HFF-Myc (cell line): ENCODE measurements around the gene PANX2.
"Not testable (repeated sequence)": the region's sequence is repeated elsewhere in the genome, so short reads cannot be mapped to it uniquely, and the experiment has no call there.

ENCODE experiments used
- DNase-seq: peaks from one replicate; pipeline ENCODE4 v3.0.0-alpha.2; 2011; ENCODE audit warnings: low read depth; ENCODE audit errors: extremely low read depth
- H3K4me3 ChIP-seq: replicated peaks from 2 replicates; pipeline ENCODE4 v1.5.1; 2011; ENCODE audit warnings: low read depth, mild to moderate bottlenecking, control low read depth, low read length
- TF ChIP-seq, protein P1 (sequence below): IDR thresholded peaks from 2 replicates; pipeline ENCODE4 v1.5.1; 2012; ENCODE audit warnings: mild to moderate bottlenecking, low read depth, low read length, control low read depth; ENCODE audit errors: missing control alignments

Gene PANX2

DNA sequence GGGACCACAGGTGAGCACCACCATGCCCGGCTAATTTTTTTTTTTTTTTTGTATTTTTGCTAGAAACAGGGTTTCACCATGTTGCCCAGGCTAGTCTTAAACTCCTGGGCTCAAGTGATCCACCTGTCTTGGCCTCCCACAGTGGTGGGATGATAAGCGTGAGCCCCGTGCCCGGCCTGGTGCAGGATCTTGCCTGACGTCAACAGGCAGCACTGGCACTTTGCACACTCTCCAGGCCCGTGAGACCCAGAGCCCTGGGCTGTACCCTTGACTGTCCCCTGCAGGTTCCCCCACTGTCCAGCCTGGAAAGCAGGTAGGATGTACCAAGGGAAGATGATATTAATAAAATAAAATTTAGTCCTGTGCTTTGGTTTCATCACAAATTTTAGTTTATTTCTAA is 29.1 kb upstream of the PANX2 start:
- DNase-seq: no peak
- no peak overlapping the region for H3K4me3 ChIP-seq
- TF ChIP-seq, protein P1, sequence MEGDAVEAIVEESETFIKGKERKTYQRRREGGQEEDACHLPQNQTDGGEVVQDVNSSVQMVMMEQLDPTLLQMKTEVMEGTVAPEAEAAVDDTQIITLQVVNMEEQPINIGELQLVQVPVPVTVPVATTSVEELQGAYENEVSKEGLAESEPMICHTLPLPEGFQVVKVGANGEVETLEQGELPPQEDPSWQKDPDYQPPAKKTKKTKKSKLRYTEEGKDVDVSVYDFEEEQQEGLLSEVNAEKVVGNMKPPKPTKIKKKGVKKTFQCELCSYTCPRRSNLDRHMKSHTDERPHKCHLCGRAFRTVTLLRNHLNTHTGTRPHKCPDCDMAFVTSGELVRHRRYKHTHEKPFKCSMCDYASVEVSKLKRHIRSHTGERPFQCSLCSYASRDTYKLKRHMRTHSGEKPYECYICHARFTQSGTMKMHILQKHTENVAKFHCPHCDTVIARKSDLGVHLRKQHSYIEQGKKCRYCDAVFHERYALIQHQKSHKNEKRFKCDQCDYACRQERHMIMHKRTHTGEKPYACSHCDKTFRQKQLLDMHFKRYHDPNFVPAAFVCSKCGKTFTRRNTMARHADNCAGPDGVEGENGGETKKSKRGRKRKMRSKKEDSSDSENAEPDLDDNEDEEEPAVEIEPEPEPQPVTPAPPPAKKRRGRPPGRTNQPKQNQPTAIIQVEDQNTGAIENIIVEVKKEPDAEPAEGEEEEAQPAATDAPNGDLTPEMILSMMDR: no peak

DNA sequence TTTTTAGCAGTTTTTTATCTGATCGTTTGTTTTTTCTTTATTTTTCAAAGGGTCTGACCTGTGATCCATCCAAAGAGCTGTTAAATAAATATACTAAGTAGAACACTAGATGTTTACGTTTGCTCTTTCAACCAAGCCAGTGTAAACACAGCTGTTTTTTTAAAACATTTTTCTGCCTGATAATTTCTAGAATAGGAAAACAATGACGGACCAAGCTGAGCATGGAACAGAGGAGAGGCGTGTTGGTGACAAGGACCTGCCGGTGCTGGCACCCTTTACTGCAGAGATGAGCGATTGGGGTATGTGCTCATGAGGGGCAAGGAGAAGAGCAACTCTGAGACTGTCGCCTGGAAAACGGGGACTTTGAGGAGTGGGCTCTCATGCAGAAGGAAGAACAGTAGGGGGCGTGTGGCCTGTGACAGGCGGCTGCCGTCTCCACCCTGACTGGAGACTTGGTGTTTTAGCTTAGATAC is 28.6 kb upstream of the PANX2 start:
- no peak overlapping the region for H3K4me3 ChIP-seq
- DNase-seq: no peak
- TF ChIP-seq, protein P1: no peak

DNA sequence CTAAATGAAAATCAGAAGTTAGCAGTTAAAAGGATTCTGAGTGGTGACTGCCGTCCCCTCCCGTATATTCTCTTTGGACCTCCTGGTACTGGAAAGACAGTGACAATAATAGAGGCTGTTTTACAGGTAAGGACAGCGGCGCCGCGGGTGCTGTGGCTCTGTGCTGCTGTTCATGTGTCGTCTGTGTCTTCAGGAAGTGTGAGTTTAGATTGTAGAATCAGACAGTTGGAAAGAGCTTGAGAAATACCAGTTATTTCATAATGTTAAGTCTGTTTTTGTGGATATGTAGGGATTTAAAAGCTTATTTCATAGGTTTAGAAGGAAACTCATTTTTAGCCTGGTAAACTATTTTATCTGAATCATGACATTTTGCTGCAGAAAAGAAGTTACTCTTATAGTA is 27.4 kb upstream of the PANX2 start:
- DNase-seq: no peak
- H3K4me3 ChIP-seq: no peak overlapping the region

DNA sequence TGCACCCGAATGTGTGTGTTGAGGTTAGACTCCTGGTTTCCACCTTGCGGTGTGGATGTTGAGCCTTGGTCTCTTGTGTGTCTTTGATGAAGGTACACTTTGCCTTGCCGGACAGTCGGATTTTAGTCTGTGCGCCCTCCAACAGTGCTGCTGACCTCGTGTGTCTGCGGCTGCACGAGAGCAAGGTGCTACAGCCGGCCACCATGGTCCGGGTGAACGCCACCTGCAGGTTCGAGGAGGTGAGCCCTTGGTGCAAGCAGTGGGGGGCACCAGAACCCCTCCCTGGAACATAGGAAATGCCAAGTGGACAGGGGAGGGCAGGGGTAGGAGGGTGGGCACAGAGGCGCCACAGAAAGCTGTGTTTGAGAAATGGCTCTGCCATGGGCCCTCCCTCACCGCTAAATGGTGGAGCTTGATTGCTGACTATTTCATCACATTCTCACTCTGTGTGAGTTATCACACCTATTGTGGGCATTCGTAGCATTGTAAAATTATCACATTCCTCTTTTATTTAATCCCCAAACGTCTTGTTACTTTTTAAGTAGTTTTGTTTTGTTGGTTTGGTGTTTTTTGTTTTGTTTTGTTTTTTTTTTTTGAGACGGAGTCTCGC is 26.4 kb upstream of the PANX2 start:
- TF ChIP-seq, protein P1: no peak
- DNase-seq: no peak

More for the DNA sequence above, 27.4 kb upstream of the PANX2 start:
- TF ChIP-seq, protein P1: no peak

DNA sequence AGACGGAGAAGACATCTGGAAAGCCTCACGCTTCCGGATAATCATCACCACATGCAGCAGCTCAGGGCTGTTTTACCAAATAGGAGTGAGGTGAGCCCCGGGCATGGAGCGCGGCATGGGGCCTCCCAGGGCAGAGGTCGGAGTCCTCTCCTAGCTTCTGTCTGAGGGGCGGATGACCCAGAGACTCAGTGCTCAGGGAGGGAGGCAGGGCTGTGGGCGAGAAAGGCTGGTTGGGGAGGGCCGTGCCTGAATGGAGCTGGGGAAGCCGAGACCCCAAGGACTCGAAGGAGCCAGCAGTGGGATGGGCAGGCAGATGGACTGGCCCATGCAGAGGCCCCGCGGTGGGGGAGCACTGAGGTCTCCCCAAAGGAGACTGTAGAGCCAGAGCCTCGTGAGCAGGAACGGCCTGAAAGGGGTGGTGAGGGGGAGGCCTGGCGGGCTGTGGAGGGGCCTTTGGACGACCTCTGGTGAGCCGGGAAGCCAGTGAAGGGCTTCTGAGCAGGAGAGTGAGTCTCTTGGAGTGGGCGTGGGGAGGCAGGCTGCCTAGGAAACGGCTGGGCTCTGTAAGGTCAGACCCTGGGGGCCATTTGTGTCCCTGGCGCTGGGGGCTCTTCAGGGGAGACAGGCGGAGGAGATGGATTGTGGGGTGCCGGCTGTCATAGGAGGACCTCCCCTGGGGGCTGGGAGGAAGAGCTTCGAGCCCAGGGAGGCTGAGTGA is 24.7 kb upstream of the PANX2 start:
- TF ChIP-seq, protein P1: no peak
- no peak overlapping the region for H3K4me3 ChIP-seq
- no peak for DNase-seq

More for the DNA sequence above, 26.4 kb upstream of the PANX2 start:
- H3K4me3 ChIP-seq: no peak overlapping the region

DNA sequence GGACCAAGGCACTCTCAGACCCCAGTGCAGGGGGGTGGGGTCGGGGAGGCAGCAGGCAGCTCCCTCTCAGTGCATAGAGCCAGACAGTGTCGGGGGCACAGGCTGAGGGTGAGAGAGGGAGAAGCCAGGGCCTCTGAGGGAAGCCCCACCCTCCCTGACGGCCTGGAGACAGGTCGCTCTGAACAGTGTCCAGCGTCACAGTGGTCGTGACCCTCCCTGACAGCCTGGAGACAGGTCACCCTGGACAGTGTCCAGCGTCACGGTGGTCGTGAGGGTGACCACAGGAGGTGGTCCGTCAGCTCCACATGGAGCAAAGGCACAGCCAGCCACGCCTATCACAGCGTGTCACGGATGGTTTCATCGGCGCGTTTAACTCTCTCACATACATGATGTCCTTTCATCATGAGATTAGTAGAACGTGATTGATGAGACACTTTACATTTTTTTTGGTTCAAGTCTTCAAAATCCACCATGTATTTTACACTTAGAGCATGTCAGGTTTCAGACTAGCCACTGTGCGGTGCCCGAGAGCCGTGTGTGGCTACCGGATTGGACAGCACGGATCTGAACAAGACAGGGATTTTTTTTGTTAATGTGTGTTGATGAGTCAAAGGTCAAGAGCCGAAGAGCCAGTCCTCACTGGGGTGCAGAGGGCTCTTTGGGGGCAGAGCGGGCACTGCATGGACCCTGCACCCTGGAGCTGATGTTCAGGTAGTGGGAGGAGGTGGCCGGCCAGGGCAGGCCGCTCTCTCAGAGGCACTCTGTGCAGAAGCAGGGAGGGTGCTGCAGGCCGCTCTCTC is 23.9 kb upstream of the PANX2 start:
- TF ChIP-seq, protein P1: peak; percentile 82
- no peak for DNase-seq

DNA sequence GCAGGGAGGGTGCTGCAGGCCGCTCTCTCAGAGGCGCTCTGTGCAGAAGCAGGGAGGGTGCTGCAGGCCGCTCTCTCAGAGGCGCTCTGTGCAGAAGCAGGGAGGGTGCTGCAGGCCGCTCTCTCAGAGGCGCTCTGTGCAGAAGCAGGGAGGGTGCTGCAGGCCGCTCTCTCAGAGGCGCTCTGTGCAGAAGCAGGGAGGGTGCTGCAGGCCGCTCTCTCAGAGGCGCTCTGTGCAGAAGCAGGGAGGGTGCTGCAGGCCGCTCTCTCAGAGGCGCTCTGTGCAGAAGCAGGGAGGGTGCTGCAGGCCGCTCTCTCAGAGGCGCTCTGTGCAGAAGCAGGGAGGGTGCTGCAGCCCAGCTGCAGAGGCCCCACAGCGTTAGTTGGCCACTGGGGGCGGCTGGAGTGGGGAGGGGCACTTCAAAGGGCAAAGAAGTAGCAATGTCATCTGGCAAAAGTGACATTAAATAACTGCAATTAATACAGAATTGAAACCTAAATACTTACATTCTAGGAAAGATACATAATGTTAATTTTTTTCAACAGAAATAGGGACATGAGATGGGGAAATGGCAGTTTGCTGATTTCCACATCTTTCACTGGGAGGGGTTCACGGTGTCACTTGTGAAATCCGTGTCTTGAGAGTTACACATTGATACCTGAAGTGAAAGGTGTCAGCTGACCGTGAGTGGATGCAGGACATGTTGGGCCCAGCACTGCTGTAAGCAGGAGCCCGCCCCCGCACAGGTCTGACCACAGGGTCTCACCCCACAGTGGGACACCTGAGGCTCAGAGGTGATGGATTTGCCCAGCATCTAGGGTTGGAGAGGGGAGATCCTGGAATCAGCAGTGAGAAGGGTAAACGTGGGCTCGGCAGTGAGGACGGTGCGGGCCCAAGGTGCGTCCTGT is 23.0 kb upstream of the PANX2 start:
- not testable (repeated sequence) for H3K4me3 ChIP-seq, DNase-seq

More for the DNA sequence above, 23.9 kb upstream of the PANX2 start:
- H3K4me3 ChIP-seq: no peak overlapping the region
